Hematopoietic multipotent progenitor cell treated with erythropoietin and hydrocortisone succinate and interleukin-3 and kit ligand, for 4 days (in vitro differentiated cells): Measurements from ENCODE around the gene SLC38A9.
A peak's percentile ranks its signal among the peaks of the same experiment; 100 is the strongest.
"Not testable (repeated sequence)": the region's sequence is repeated elsewhere in the genome, so short reads cannot be mapped to it uniquely, and the experiment has no call there.

Source experiments
- DNase-seq: peaks from one replicate; pipeline ENCODE4 v3.0.0-alpha.2; 2015

SLC38A9 gene

GRCh38 chr5:55608595-55609349, 103.4 kb downstream of the SLC38A9 start:
- DNase-seq = no peak

GRCh38 chr5:55607309-55607708, 104.8 kb downstream of the SLC38A9 start:
- DNase-seq = not testable (repeated sequence)

GRCh38 chr5:55604611-55605067, 107.5 kb downstream of the SLC38A9 start:
- DNase-seq = no peak

GRCh38 chr5:55603922-55604321, 108.2 kb downstream of the SLC38A9 start:
- no peak for DNase-seq

- DNase-seq = no peak
Observed at GRCh38 chr5:55601628-55602027, 110.5 kb downstream of the SLC38A9 start.

GRCh38 chr5:55601204-55601618, 110.9 kb downstream of the SLC38A9 start:
- peak; percentile 10 for DNase-seq

GRCh38 chr5:55600497-55601203, 111.5 kb downstream of the SLC38A9 start:
- peak; percentile 25 for DNase-seq

- DNase-seq = no peak
Observed at GRCh38 chr5:55600086-55600485, 112.0 kb downstream of the SLC38A9 start.

- DNase-seq = no peak
Observed at GRCh38 chr5:55599148-55600050, 112.7 kb downstream of the SLC38A9 start.

GRCh38 chr5:55597014-55597981, 114.8 kb downstream of the SLC38A9 start:
- DNase-seq = peak; percentile 10

- DNase-seq = no peak
Observed at GRCh38 chr5:55594671-55595070, 117.5 kb downstream of the SLC38A9 start.

GRCh38 chr5:55593115-55593472, 119.0 kb downstream of the SLC38A9 start:
- no peak for DNase-seq

- DNase-seq = no peak
Observed at GRCh38 chr5:55592388-55593114, 119.6 kb downstream of the SLC38A9 start.

- DNase-seq = peak; percentile 44
Observed at GRCh38 chr5:55591686-55592085, 120.4 kb downstream of the SLC38A9 start.

GRCh38 chr5:55585206-55585610, 126.9 kb downstream of the SLC38A9 start:
- DNase-seq = no peak

GRCh38 chr5:55584398-55585205, 127.5 kb downstream of the SLC38A9 start:
- no peak for DNase-seq

- no peak for DNase-seq
Observed at GRCh38 chr5:55583578-55583977, 128.5 kb downstream of the SLC38A9 start.

- no peak for DNase-seq
Observed at GRCh38 chr5:55582256-55582655, 129.9 kb downstream of the SLC38A9 start.

GRCh38 chr5:55580042-55580441, 132.1 kb downstream of the SLC38A9 start:
- no peak for DNase-seq

GRCh38 chr5:55578771-55579170, 133.4 kb downstream of the SLC38A9 start:
- no peak for DNase-seq
